ENCODE results near the gene AXL.
"Not testable (repeated sequence)": the region's sequence is repeated elsewhere in the genome, so short reads cannot be mapped to it uniquely, and the experiment has no call there.

Gene AXL

GRCh38 chr19:41204338-41204737 is 14.7 kb upstream of the AXL start:
- in situ Hi-C loops (cut with HindIII; ENCODE audit: low pct_ligation_motif_present, low pct_unique_long_range_greater_than_20kb, low sequenced_read_pairs) = not testable (repeated sequence)
- DNase-seq = peak; percentile 82

GRCh38 chr19:41205995-41206394 is 13.0 kb upstream of the AXL start:
- peak; percentile 78 for DNase-seq
- in situ Hi-C loops (cut with HindIII; ENCODE audit: low pct_ligation_motif_present, low pct_unique_long_range_greater_than_20kb, low sequenced_read_pairs) = no loop called here

GRCh38 chr19:41206456-41206855 is 12.6 kb upstream of the AXL start:
- no peak for DNase-seq
- in situ Hi-C loops (cut with HindIII; ENCODE audit: low pct_ligation_motif_present, low pct_unique_long_range_greater_than_20kb, low sequenced_read_pairs) = no loop called here

GRCh38 chr19:41206926-41207750 is 11.9 kb upstream of the AXL start:
- in situ Hi-C loops (cut with HindIII; ENCODE audit: low pct_ligation_motif_present, low pct_unique_long_range_greater_than_20kb, low sequenced_read_pairs) = no loop called here
- no peak for DNase-seq

- DNase-seq = no peak
- in situ Hi-C loops (cut with HindIII; ENCODE audit: low pct_ligation_motif_present, low pct_unique_long_range_greater_than_20kb, low sequenced_read_pairs) = no loop called here
Observed at GRCh38 chr19:41214161-41214560, 4.9 kb upstream of the AXL start.

- no peak for DNase-seq
- in situ Hi-C loops (cut with HindIII; ENCODE audit: low pct_ligation_motif_present, low pct_unique_long_range_greater_than_20kb, low sequenced_read_pairs) = no loop called here
Observed at GRCh38 chr19:41217741-41218140, 1.3 kb upstream of the AXL start.

- DNase-seq = no peak
- in situ Hi-C loops (cut with HindIII; ENCODE audit: low pct_ligation_motif_present, low pct_unique_long_range_greater_than_20kb, low sequenced_read_pairs) = no loop called here
Observed at GRCh38 chr19:41218249-41218614, 791 bp upstream of the AXL start.

GRCh38 chr19:41219924-41220567 is 1.0 kb downstream of the AXL start:
- in situ Hi-C loops (cut with HindIII; ENCODE audit: low pct_ligation_motif_present, low pct_unique_long_range_greater_than_20kb, low sequenced_read_pairs) = no loop called here
- peak; percentile 57 for DNase-seq

- DNase-seq = no peak
- in situ Hi-C loops (cut with HindIII; ENCODE audit: low pct_ligation_motif_present, low pct_unique_long_range_greater_than_20kb, low sequenced_read_pairs) = no loop called here
Observed at GRCh38 chr19:41220811-41221210, 1.8 kb downstream of the AXL start.

GRCh38 chr19:41221514-41222205 is 2.6 kb downstream of the AXL start:
- no peak for DNase-seq
- in situ Hi-C loops (cut with HindIII; ENCODE audit: low pct_ligation_motif_present, low pct_unique_long_range_greater_than_20kb, low sequenced_read_pairs) = no loop called here

- no peak for DNase-seq
- in situ Hi-C loops (cut with HindIII; ENCODE audit: low pct_ligation_motif_present, low pct_unique_long_range_greater_than_20kb, low sequenced_read_pairs) = no loop called here
Observed at GRCh38 chr19:41222240-41222639, 3.2 kb downstream of the AXL start.

- DNase-seq = peak; percentile 93
- in situ Hi-C loops (cut with HindIII; ENCODE audit: low pct_ligation_motif_present, low pct_unique_long_range_greater_than_20kb, low sequenced_read_pairs) = no loop called here
Observed at GRCh38 chr19:41223431-41224234, 4.6 kb downstream of the AXL start.

- in situ Hi-C loops (cut with HindIII; ENCODE audit: low pct_ligation_motif_present, low pct_unique_long_range_greater_than_20kb, low sequenced_read_pairs) = no loop called here
- DNase-seq = no peak
Observed at GRCh38 chr19:41224632-41225031, 5.6 kb downstream of the AXL start.

GRCh38 chr19:41225238-41226052 is 6.4 kb downstream of the AXL start:
- in situ Hi-C loops (cut with HindIII; ENCODE audit: low pct_ligation_motif_present, low pct_unique_long_range_greater_than_20kb, low sequenced_read_pairs) = no loop called here
- DNase-seq = peak; percentile 94

- peak; percentile 86 for DNase-seq
Observed at GRCh38 chr19:41226053-41226873, 7.2 kb downstream of the AXL start.

GRCh38 chr19:41226874-41227390 is 7.9 kb downstream of the AXL start:
- DNase-seq = no peak
- in situ Hi-C loops (cut with HindIII; ENCODE audit: low pct_ligation_motif_present, low pct_unique_long_range_greater_than_20kb, low sequenced_read_pairs) = no loop called here

More at GRCh38 chr19:41226053-41226873, 7.2 kb downstream of the AXL start:
- in situ Hi-C loops (cut with HindIII; ENCODE audit: low pct_ligation_motif_present, low pct_unique_long_range_greater_than_20kb, low sequenced_read_pairs) = no loop called here

GRCh38 chr19:41228486-41228885 is 9.5 kb downstream of the AXL start:
- in situ Hi-C loops (cut with HindIII; ENCODE audit: low pct_ligation_motif_present, low pct_unique_long_range_greater_than_20kb, low sequenced_read_pairs) = no loop called here
- no peak for DNase-seq
